AG10803 (cell line): Measurements from ENCODE around the gene HSF5.
A peak's percentile ranks its signal among the peaks of the same experiment; 100 is the strongest.

Experiments used
- DNase-seq: peaks from one replicate; pipeline ENCODE4 v3.0.0; 2010; ENCODE audit warnings: low read depth
- H3K4me3 ChIP-seq: 2 replicates; pipeline ENCODE4 v1.5.1; 2011; ENCODE audit warnings: mild to moderate bottlenecking, low read length, control low read depth
- CTCF ChIP-seq: conservative IDR thresholded peaks from 2 replicates; pipeline ENCODE4 v1.5.1; 2011; ENCODE audit warnings: mild to moderate bottlenecking, low read length, control low read depth, inconsistent platforms

Gene HSF5

GRCh38 chr17:58516644-58517377 is 28.6 kb upstream of the HSF5 start:
- H3K4me3 ChIP-seq = peak overlapping the region; percentile 82
- DNase-seq = no peak
- TF ChIP-seq CTCF = no peak

GRCh38 chr17:58515286-58515685 is 27.1 kb upstream of the HSF5 start:
- TF ChIP-seq CTCF = no peak
- no peak overlapping the region for H3K4me3 ChIP-seq
- DNase-seq = no peak

- TF ChIP-seq CTCF = no peak
- H3K4me3 ChIP-seq = peak overlapping the region; percentile 70
- no peak for DNase-seq
Measured at GRCh38 chr17:58514770-58515157, 26.6 kb upstream of the HSF5 start.

GRCh38 chr17:58513965-58514769 is 26.0 kb upstream of the HSF5 start, which contains the start of gene MTMR4:
MTMR4 (minus strand) TSS chr17:58514638; CDS start chr17:58514407, 231 bp downstream.
- DNase-seq = peak; percentile 61
- H3K4me3 ChIP-seq = peak within 1 kb of the TSS; percentile 70
- TF ChIP-seq CTCF = no peak

- H3K4me3 ChIP-seq = peak overlapping the region; percentile 70
- no peak for TF ChIP-seq CTCF
- no peak for DNase-seq
Measured at GRCh38 chr17:58513267-58513964, 25.2 kb upstream of the HSF5 start.

GRCh38 chr17:58510075-58510474 is 21.9 kb upstream of the HSF5 start:
- no peak overlapping the region for H3K4me3 ChIP-seq
- TF ChIP-seq CTCF = no peak
- DNase-seq = no peak
